Right lung (tissue), 10 donors: ENCODE measurements around the gene TMC6. TPM values are rescaled to one million over a fixed set of nuclear protein-coding genes. Genes with fewer than 3 reads are reported as not detected.
A peak's percentile ranks its signal among the peaks of the same experiment; 100 is the strongest.
"Not testable (repeated sequence)": the region's sequence is repeated elsewhere in the genome, so short reads cannot be mapped to it uniquely, and the experiment has no call there.

Experiments used
- DNase-seq, 2 donors: peaks; one replicate each; pipeline ENCODE4 v3.0.0-alpha.2; 2013
- long read RNA-seq, 8 donors: transcript quantifications; one replicate each; lab custom pipeline, GENCODE V29; 2026
- polyA plus RNA-seq, 5 donors: library from polyadenylated mRNA; unstranded; fragments of 120-200 nt; gene quantifications; one replicate each; pipeline versions ENCODE4 v1.2.1 to v1.2.3, GENCODE V29; 2013; ENCODE audit warnings: inconsistent platforms in 1 of 5, low replicate concordance in 1 of 5; ENCODE audit not compliant: insufficient read length in 5 of 5, insufficient read depth in 1 of 5

TMC6 gene
- 10 to 100 TPM; 23.7 to 47.7 (median 38.6) TPM for polyA plus RNA-seq
- long read RNA-seq, donor 1, full-length matches to known transcripts, result 5 of 5 reads
- long read RNA-seq, donor 1, partial matches to known transcripts, result 0 of 5 reads
- long read RNA-seq, donor 1, other reads (novel, unspliced or antisense), result 0 of 5 reads
- long read RNA-seq, donor 2, full-length matches to known transcripts, result 6 of 6 reads
- long read RNA-seq, donor 2, partial matches to known transcripts, result 0 of 6 reads
- long read RNA-seq, donor 2, other reads (novel, unspliced or antisense), result 0 of 6 reads
- long read RNA-seq, donor 3, full-length matches to known transcripts, result 4 of 4 reads
- long read RNA-seq, donor 3, partial matches to known transcripts, result 0 of 4 reads
- long read RNA-seq, donor 3, other reads (novel, unspliced or antisense), result 0 of 4 reads
- long read RNA-seq, donor 4, full-length matches to known transcripts, result 4 of 4 reads
- long read RNA-seq, donor 4, partial matches to known transcripts, result 0 of 4 reads
- long read RNA-seq, donor 4, other reads (novel, unspliced or antisense), result 0 of 4 reads
- long read RNA-seq, donor 5, full-length matches to known transcripts, result 5 of 173 reads
- long read RNA-seq, donor 5, partial matches to known transcripts, result 142 of 173 reads
- long read RNA-seq, donor 5, other reads (novel, unspliced or antisense), result 26 of 173 reads
- long read RNA-seq, donor 6, full-length matches to known transcripts, result 6 of 6 reads
- long read RNA-seq, donor 6, partial matches to known transcripts, result 0 of 6 reads
- long read RNA-seq, donor 6, other reads (novel, unspliced or antisense), result 0 of 6 reads
- long read RNA-seq, donor 7, full-length matches to known transcripts, result 5 of 5 reads
- long read RNA-seq, donor 7, partial matches to known transcripts, result 0 of 5 reads
- long read RNA-seq, donor 7, other reads (novel, unspliced or antisense), result 0 of 5 reads
- long read RNA-seq, donor 8, partial matches to known transcripts, result 0 of 1 reads
- long read RNA-seq, donor 8, other reads (novel, unspliced or antisense), result 0 of 1 reads

DNA sequence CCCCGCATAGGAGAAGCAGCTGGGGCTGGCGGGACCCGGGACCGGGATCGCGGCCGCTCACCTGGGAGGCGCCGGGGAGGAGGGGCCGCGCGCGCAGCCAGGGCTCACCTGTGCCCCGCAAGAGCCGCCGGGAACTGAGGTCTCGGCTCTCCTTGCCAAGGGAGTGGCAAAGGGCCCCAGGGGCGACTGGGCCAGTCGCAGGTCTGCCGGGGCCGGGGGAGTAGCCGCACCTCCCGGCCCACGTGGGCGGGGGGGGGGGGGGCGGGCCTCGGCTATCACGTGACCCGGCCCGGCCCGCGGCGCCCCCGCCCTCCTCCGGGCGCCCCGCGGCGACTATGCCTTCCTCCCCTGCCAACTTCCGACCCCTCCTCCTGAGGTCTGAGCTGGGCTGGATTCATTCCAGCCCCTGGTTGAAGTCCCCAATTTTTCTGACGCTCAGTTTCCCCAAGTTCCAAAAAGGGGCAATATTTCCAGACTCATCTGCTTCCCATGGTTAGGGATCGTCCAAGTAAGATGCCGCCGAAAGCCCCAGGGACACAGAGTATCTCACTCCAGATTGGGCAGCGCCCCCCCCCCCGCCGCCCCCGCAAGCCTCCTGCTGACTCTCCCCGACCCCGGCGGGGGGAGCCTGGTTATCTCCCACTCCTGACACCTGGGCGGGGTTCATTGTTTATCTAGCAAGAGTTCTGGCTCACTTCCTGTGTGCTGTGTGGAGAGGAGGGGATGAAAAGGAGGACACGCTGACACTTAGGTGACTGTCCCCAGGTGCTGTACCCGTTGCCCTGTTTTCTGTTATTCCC, at the start of gene TMC6:
Gene TMC6 (minus strand): TSS at position 205 of the 800 bp plus-strand sequence. CDS start 1,923 bp downstream, outside the sequence.
- DNase-seq, result peak in 1 of 2 donors; percentile 57

GRCh38 chr17:78176548-78177025, 48.0 kb upstream of the TMC6 start:
- no peak for DNase-seq

- DNase-seq, result no peak
Measured at GRCh38 chr17:78175643-78175981, 47.1 kb upstream of the TMC6 start.

- no peak for DNase-seq
Measured at GRCh38 chr17:78174870-78175642, 46.5 kb upstream of the TMC6 start.

- no peak for DNase-seq
Measured at GRCh38 chr17:78174346-78174869, 45.9 kb upstream of the TMC6 start.

DNA sequence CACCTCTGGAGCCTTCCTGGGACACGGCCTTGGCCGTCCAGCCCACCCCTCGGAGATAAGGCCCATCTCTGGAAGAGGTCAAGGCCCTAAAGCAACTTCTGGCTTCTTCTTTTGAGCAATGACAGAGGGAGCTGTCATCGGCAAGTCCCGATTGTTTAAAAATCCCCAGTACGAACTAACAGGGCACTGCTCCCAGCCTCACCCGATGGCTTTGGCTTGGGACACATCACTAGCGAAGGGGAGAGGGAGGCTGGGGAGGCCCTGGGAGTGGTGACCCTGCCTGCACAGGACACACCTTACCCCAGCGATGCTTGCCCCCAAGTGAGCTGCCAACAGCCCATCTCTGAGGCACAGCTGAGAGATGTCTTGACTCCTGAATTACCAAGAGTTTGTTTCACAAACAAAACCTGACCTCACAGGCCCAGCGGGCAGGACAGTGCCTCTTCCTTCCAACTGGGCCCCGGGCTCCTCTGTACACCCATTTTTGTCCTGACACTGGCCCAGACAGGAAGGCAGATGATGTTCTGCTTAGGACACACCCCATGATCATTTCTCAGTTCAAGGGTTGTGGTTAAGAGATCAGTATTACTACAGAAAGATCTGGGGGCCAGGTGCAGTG, 44.7 kb upstream of the TMC6 start:
- DNase-seq, result no peak

GRCh38 chr17:78172249-78173051, 43.9 kb upstream of the TMC6 start:
- no peak for DNase-seq

DNA sequence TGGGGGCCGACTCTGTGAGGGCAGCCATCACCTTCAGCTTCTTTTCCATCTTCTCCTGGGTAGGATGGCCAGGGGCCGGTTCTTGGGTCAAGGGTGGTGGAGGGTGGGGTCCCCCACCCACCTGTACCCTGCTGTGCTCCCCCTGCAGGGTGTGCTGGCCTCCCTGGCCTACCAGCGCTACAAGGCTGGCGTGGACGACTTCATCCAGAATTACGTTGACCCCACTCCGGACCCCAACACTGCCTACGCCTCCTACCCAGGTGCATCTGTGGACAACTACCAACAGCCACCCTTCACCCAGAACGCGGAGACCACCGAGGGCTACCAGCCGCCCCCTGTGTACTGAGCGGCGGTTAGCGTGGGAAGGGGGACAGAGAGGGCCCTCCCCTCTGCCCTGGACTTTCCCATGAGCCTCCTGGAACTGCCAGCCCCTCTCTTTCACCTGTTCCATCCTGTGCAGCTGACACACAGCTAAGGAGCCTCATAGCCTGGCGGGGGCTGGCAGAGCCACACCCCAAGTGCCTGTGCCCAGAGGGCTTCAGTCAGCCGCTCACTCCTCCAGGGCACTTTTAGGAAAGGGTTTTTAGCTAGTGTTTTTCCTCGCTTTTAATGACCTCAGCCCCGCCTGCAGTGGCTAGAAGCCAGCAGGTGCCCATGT, 43.2 kb upstream of the TMC6 start:
- DNase-seq, result not testable (repeated sequence)

DNA sequence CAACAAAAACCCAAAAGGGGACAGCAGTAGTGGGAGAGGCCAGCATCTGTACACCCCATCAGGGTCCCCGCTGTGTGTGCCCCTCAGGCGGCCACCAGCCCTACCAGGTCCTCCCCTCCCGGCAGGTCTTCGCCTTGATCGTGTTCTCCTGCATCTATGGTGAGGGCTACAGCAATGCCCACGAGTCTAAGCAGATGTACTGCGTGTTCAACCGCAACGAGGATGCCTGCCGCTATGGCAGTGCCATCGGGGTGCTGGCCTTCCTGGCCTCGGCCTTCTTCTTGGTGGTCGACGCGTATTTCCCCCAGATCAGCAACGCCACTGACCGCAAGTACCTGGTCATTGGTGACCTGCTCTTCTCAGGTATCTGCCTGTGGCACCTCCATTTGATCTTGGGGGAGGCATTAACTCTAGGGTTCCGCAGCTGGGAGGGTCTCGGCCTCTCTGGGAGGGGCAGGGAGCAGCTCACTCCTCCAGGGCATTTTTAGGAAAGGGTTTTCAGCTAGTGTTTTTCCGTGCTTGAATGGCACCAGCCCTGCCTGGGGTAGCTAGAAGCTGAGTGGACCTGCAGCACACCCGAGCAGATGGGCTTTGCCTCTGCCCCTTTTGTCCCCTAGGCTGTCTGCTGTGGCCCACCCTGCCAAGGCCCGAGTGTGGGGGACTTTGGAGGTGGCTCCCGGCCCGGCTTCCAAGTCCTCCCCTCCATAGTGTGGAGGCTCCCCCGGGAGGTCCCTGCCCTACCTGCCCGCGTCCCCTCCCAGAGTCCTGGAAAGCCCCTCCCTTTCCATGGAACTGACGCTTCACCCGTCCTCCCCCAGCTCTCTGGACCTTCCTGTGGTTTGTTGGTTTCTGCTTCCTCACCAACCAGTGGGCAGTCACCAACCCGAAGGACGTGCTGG, 42.4 kb upstream of the TMC6 start:
- DNase-seq, result no peak

- no peak for DNase-seq
Measured at GRCh38 chr17:78168903-78169793, 40.6 kb upstream of the TMC6 start.

DNA sequence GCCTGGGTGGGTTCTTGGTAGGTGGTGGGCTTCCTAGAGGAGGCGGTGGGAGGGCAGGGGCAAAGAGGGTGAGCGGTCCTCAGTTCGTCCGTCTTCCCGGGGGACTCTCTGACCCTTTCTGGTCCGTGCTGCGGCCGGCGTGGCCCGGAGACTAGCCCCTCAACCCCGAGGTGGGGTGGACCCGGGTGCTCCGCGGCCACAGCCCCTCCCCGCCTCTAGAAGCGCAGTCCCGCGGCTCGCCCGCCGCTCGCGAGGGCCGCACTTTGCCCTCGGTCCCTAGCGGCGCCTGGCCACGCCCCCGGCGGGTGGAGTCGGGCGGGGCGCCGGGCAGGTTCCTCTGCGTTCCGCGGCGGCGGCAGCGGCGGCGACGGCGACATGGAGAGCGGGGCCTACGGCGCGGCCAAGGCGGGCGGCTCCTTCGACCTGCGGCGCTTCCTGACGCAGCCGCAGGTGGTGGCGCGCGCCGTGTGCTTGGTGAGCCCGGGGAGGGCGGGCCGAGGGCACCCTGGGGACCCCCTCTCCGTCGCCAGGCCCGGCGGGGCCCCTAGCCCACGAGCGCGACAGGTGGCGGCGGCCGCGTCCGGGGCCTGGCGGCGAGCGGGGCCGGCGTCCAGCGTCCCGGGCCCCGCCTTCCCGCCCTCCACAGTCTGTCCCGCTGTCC, 39.8 kb upstream of the TMC6 start, which contains the start of gene SYNGR2:
Gene SYNGR2 (plus strand): TSS at position 340 of the 661 bp plus-strand sequence. CDS start 36 bp downstream, at position 376.
- DNase-seq, result peak in 1 of 2 donors; percentile 54

DNA sequence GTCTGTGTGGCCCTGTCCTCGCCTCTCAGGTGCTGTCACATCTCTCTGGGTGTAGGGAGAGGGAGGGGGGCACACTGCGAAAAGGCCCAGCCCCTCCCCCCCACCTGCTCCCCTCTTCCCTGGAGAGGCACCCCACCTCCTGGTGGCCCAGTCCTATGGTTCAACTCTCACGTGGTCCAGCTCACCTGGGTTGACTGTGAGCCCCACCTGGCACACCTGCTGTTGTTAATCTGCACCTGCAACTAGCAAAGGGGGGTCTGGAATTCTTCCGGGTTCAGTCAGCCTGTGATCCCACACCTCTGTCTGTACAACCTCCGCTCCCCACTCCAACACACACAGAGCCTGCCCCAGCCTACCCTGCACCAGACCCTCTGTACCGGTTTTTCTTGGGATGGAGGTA, 37.9 kb upstream of the TMC6 start:
- no peak for DNase-seq

- DNase-seq, result no peak
Measured at GRCh38 chr17:78164748-78165607, 36.4 kb upstream of the TMC6 start.
